Neuron (in vitro differentiated cells): Measurements from ENCODE around the gene IL20RA.

Experiments
- H2AFZ ChIP-seq: one replicate; pipeline ENCODE4 v1.6.1; 2013; ENCODE audit warnings: low read depth, mild to moderate bottlenecking, inconsistent platforms, low read length, moderate library complexity
- H3K27me3 ChIP-seq: one replicate; pipeline ENCODE4 v1.6.1; 2013; ENCODE audit warnings: low read length; ENCODE audit not compliant: insufficient read depth
- H3K36me3 ChIP-seq: one replicate; pipeline ENCODE4 v1.6.1; 2013; ENCODE audit warnings: low read length; ENCODE audit not compliant: insufficient read depth
- H3K4me1 ChIP-seq: one replicate; pipeline ENCODE4 v1.6.1; 2013; ENCODE audit warnings: low read length; ENCODE audit not compliant: insufficient read depth
- H3K4me3 ChIP-seq: 2 replicates; pipeline ENCODE4 v1.5.1; 2013; ENCODE audit warnings: mild to moderate bottlenecking, low read length, moderate library complexity
- H3K9me3 ChIP-seq: one replicate; pipeline ENCODE4 v1.6.1; 2013; ENCODE audit warnings: low read length

The IL20RA gene

GRCh38 chr6:137036566-137037300 lies 8.0 kb downstream of the IL20RA start:
- no peak overlapping the region for H2AFZ ChIP-seq
- H3K9me3 ChIP-seq = no peaks in the 10 kb centered on the region
- H3K4me1 ChIP-seq = no peaks in the 10 kb centered on the region
- peaks cover 5% of the 10 kb centered on the region for H3K27me3 ChIP-seq
- no peak overlapping the region for H3K4me3 ChIP-seq
- H3K36me3 ChIP-seq = no peaks in the 10 kb centered on the region

- Histone ChIP-seq H3K4me1 (no peaks in the 10 kb centered on the region), H3K4me3 (no peak overlapping the region), H2AFZ (no peak overlapping the region), H3K9me3 (no peaks in the 10 kb centered on the region), H3K27me3 (no peaks in the 10 kb centered on the region), H3K36me3 (no peaks in the 10 kb centered on the region)
Observed at GRCh38 chr6:137033828-137034227, 10.9 kb downstream of the IL20RA start.

GRCh38 chr6:137031122-137031521 lies 13.6 kb downstream of the IL20RA start:
- Histone ChIP-seq H3K4me1 (no peaks in the 10 kb centered on the region), H3K9me3 (no peaks in the 10 kb centered on the region), H3K36me3 (no peaks in the 10 kb centered on the region), H2AFZ (no peak overlapping the region), H3K4me3 (no peak overlapping the region), H3K27me3 (no peaks in the 10 kb centered on the region)

- Histone ChIP-seq H3K4me3 (no peak overlapping the region), H2AFZ (no peak overlapping the region), H3K27me3 (no peaks in the 10 kb centered on the region), H3K36me3 (no peaks in the 10 kb centered on the region), H3K9me3 (no peaks in the 10 kb centered on the region), H3K4me1 (no peaks in the 10 kb centered on the region)
Observed at GRCh38 chr6:137028912-137029311, 15.9 kb downstream of the IL20RA start.

GRCh38 chr6:137025786-137026730 lies 18.7 kb downstream of the IL20RA start:
- H3K27me3 ChIP-seq = peaks cover 3% of the 10 kb centered on the region
- H3K36me3 ChIP-seq = no peaks in the 10 kb centered on the region
- H3K4me1 ChIP-seq = no peaks in the 10 kb centered on the region
- no peak overlapping the region for H3K4me3 ChIP-seq
- no peak overlapping the region for H2AFZ ChIP-seq
- no peaks in the 10 kb centered on the region for H3K9me3 ChIP-seq

GRCh38 chr6:137024237-137024990 lies 20.4 kb downstream of the IL20RA start:
- no peak overlapping the region for H3K4me3 ChIP-seq
- no peak overlapping the region for H2AFZ ChIP-seq
- H3K9me3 ChIP-seq = no peaks in the 10 kb centered on the region
- H3K27me3 ChIP-seq = peaks cover 3% of the 10 kb centered on the region
- no peaks in the 10 kb centered on the region for H3K4me1 ChIP-seq
- no peaks in the 10 kb centered on the region for H3K36me3 ChIP-seq

GRCh38 chr6:137020776-137021175 lies 24.0 kb downstream of the IL20RA start:
- no peaks in the 10 kb centered on the region for H3K9me3 ChIP-seq
- H3K4me3 ChIP-seq = no peak overlapping the region
- peaks cover 3% of the 10 kb centered on the region for H3K27me3 ChIP-seq
- H3K4me1 ChIP-seq = no peaks in the 10 kb centered on the region
- H3K36me3 ChIP-seq = no peaks in the 10 kb centered on the region
- no peak overlapping the region for H2AFZ ChIP-seq

- Histone ChIP-seq H3K4me3 (no peak overlapping the region), H3K9me3 (no peaks in the 10 kb centered on the region), H3K36me3 (no peaks in the 10 kb centered on the region), H2AFZ (no peak overlapping the region), H3K27me3 (peaks cover 3% of the 10 kb centered on the region), H3K4me1 (no peaks in the 10 kb centered on the region)
Observed at GRCh38 chr6:137019476-137020272, 25.1 kb downstream of the IL20RA start.

- Histone ChIP-seq H3K9me3 (no peaks in the 10 kb centered on the region), H2AFZ (no peak overlapping the region), H3K4me1 (no peaks in the 10 kb centered on the region), H3K27me3 (no peaks in the 10 kb centered on the region), H3K36me3 (no peaks in the 10 kb centered on the region), H3K4me3 (no peak overlapping the region)
Observed at GRCh38 chr6:137017081-137017480, 27.7 kb downstream of the IL20RA start.

- Histone ChIP-seq H3K9me3 (no peaks in the 10 kb centered on the region), H3K36me3 (no peaks in the 10 kb centered on the region), H2AFZ (no peak overlapping the region), H3K4me3 (no peak overlapping the region), H3K27me3 (no peaks in the 10 kb centered on the region), H3K4me1 (no peaks in the 10 kb centered on the region)
Observed at GRCh38 chr6:137016356-137016755, 28.4 kb downstream of the IL20RA start.

GRCh38 chr6:137015943-137016342 lies 28.8 kb downstream of the IL20RA start:
- H3K36me3 ChIP-seq = no peaks in the 10 kb centered on the region

GRCh38 chr6:137013738-137014602 lies 30.8 kb downstream of the IL20RA start:
- H3K9me3 ChIP-seq = no peaks in the 10 kb centered on the region

More at GRCh38 chr6:137015943-137016342, 28.8 kb downstream of the IL20RA start:
- Histone ChIP-seq H2AFZ (no peak overlapping the region), H3K27me3 (no peaks in the 10 kb centered on the region), H3K4me3 (no peak overlapping the region), H3K4me1 (no peaks in the 10 kb centered on the region), H3K9me3 (no peaks in the 10 kb centered on the region)

More at GRCh38 chr6:137013738-137014602, 30.8 kb downstream of the IL20RA start:
- H3K4me1 ChIP-seq = no peaks in the 10 kb centered on the region
- H2AFZ ChIP-seq = no peak overlapping the region
- no peak overlapping the region for H3K4me3 ChIP-seq
- no peaks in the 10 kb centered on the region for H3K27me3 ChIP-seq
- no peaks in the 10 kb centered on the region for H3K36me3 ChIP-seq
